Activated CD4-positive, alpha-beta T cell treated with anti-CD3 and anti-CD28 coated beads for 36 hours (primary cell): ENCODE measurements around the gene MFSD1. TPM values are rescaled to one million over a fixed set of nuclear protein-coding genes. Genes with fewer than 3 reads are reported as not detected.

Source experiments
- ATAC-seq: fragments of 200-7000 bp; cut with Tn5 transposase; one replicate; pipeline ENCODE4 v1.10.0; 2021; ENCODE audit warnings: mild to moderate bottlenecking, moderate library complexity
- CTCF ChIA-PET: fragments of 350-600 bp; sonication (Branson Sonifier 250); formaldehyde crosslinking; loops from one replicate; lab custom pipeline; 2021; ENCODE audit warnings: antibody characterized with exemption; lab: Charles Lee
- POLR2A ChIA-PET: fragments of 350-600 bp; sonication (Branson Sonifier 250); formaldehyde crosslinking; loops from one replicate; lab custom pipeline; 2021; ENCODE audit warnings: antibody characterized with exemption, inconsistent platforms; lab: Charles Lee
- DNase-seq: peaks from one replicate; pipeline ENCODE4 v3.0.0-alpha.2; 2020
- H3K27ac Mint-ChIP-seq: one replicate; pipeline ENCODE4 v1.8.0; 2021; ENCODE audit warnings: mixed read lengths
- H3K27me3 Mint-ChIP-seq: one replicate; pipeline ENCODE4 v1.8.0; 2021; ENCODE audit warnings: mixed read lengths
- H3K36me3 Mint-ChIP-seq: one replicate; pipeline ENCODE4 v1.8.0; 2021; ENCODE audit warnings: low read depth, mixed read lengths
- H3K4me1 Mint-ChIP-seq: one replicate; pipeline ENCODE4 v1.8.0; 2021; ENCODE audit warnings: mixed read lengths
- H3K4me3 Mint-ChIP-seq: one replicate; pipeline ENCODE4 v1.8.0; 2021; ENCODE audit warnings: mild to moderate bottlenecking, moderate library complexity, mixed read lengths
- H3K9me3 Mint-ChIP-seq: one replicate; pipeline ENCODE4 v1.8.0; 2021; ENCODE audit warnings: low read depth, mixed read lengths
- intact Hi-C, 2 experiments: fragments of 100-400 bp; cut with DNase I in 1 of 2; cut with micrococcal nuclease in 1 of 2; formaldehyde crosslinking; loops; one replicate each; pipeline versions ENCODE4 v1.14.2 to v1.15.1; 2022 to 2024; cut with DNase I, micrococcal nuclease
- total RNA-seq, 2 experiments: library from RNA; stranded (reverse); gene quantifications; one replicate each; pipeline ENCODE4 v1.2.3, GENCODE V29; 2021

The MFSD1 gene
- total RNA-seq, 2 experiments from 2014 or later, result 6.9 to 13.1 TPM

- peaks cover 2% of the 10 kb centered on the region for H3K27me3 Mint-ChIP-seq
- no peak overlapping the region for H3K4me3 Mint-ChIP-seq
- DNase-seq (no peak), ATAC-seq (peak; percentile 84)
- H3K36me3 Mint-ChIP-seq, result no peaks in the 10 kb centered on the region
- intact Hi-C loops, result loop anchor here (1.0 to 10.0 kb wide), 3 partner anchors 413 to 1158 kb away; no protein-coding TSS in a partner anchor
- H3K9me3 Mint-ChIP-seq, result no peaks in the 10 kb centered on the region
- H3K4me1 Mint-ChIP-seq, result peaks cover 6% of the 10 kb centered on the region
- ChIA-PET POLR2A (no interaction called here), CTCF (interaction anchor here (0.5 to 5.5 kb wide), 13 partner anchors 11 to 1635 kb away, joined by 3 to 58 read pairs (median 4); partner anchors contain the start of gene IL12A)
- no peak overlapping the region for H3K27ac Mint-ChIP-seq
Observed at GRCh38 chr3:158846803-158847451, 45.1 kb downstream of the MFSD1 start.

- intact Hi-C loops, result loop anchor here in 1 of 2 experiments (5.0 to 10.0 kb wide), 2 partner anchors 955 to 1157 kb away; no protein-coding TSS in a partner anchor
- POLR2A ChIA-PET, result no interaction called here
- Mint-ChIP-seq H3K27me3 (peaks cover 2% of the 10 kb centered on the region), H3K27ac (no peak overlapping the region), H3K4me1 (peaks cover 6% of the 10 kb centered on the region), H3K36me3 (no peaks in the 10 kb centered on the region), H3K9me3 (no peaks in the 10 kb centered on the region), H3K4me3 (no peak overlapping the region)
- DNase-seq (no peak), ATAC-seq (peak; percentile 28)
- CTCF ChIA-PET, result interaction anchor here (0.7 to 5.5 kb wide), 6 partner anchors 13 to 1141 kb away, joined by 3 to 58 read pairs (median 10); partner anchors contain the start of gene IL12A
Observed at GRCh38 chr3:158847452-158847821, 45.6 kb downstream of the MFSD1 start.

GRCh38 chr3:158847885-158848284, 46.0 kb downstream of the MFSD1 start:
- POLR2A ChIA-PET, result no interaction called here
- H3K36me3 Mint-ChIP-seq, result no peaks in the 10 kb centered on the region
- H3K27ac Mint-ChIP-seq, result no peak overlapping the region
- no peak for ATAC-seq
- intact Hi-C loops, result loop anchor here in 1 of 2 experiments (5.0 to 10.0 kb wide), 2 partner anchors 954 to 1157 kb away; no protein-coding TSS in a partner anchor
- DNase-seq, result no peak
- no peak overlapping the region for H3K4me3 Mint-ChIP-seq
- no peaks in the 10 kb centered on the region for H3K9me3 Mint-ChIP-seq
- CTCF ChIA-PET, result interaction anchor here (1.3 to 5.5 kb wide), 3 partner anchors 13 to 413 kb away, joined by 3 to 58 read pairs (median 13); no protein-coding TSS in a partner anchor
- H3K4me1 Mint-ChIP-seq, result peaks cover 6% of the 10 kb centered on the region
- H3K27me3 Mint-ChIP-seq, result peaks cover 2% of the 10 kb centered on the region

- Mint-ChIP-seq H3K27ac (no peak overlapping the region), H3K4me3 (no peak overlapping the region), H3K9me3 (no peaks in the 10 kb centered on the region), H3K4me1 (peaks cover 6% of the 10 kb centered on the region), H3K27me3 (peaks cover 2% of the 10 kb centered on the region), H3K36me3 (no peaks in the 10 kb centered on the region)
- DNase-seq (no peak), ATAC-seq (no peak)
- ChIA-PET CTCF (no interaction called here), POLR2A (no interaction called here)
- intact Hi-C loops, result loop anchor here in 1 of 2 experiments (5.0 to 10.0 kb wide), 2 partner anchors 953 to 1155 kb away; no protein-coding TSS in a partner anchor
Observed at GRCh38 chr3:158849757-158850156, 47.9 kb downstream of the MFSD1 start.

- H3K36me3 Mint-ChIP-seq, result peaks cover 10% of the 10 kb centered on the region
- no peak for DNase-seq
Observed at GRCh38 chr3:158859362-158859761, 57.5 kb downstream of the MFSD1 start.

GRCh38 chr3:158863247-158863646, 61.4 kb downstream of the MFSD1 start:
- Mint-ChIP-seq H3K4me1 (no peaks in the 10 kb centered on the region), H3K27me3 (no peaks in the 10 kb centered on the region), H3K4me3 (no peak overlapping the region), H3K36me3 (no peaks in the 10 kb centered on the region), H3K9me3 (no peaks in the 10 kb centered on the region), H3K27ac (no peak overlapping the region)
- ChIA-PET POLR2A (no interaction called here), CTCF (interaction anchor here (1.8 kb wide), 1 partner anchor 18 kb away, joined by 8 read pairs; no protein-coding TSS in a partner anchor)
- no peak for DNase-seq
- ATAC-seq, result no peak
- intact Hi-C loops, result no loop called here

More at GRCh38 chr3:158859362-158859761, 57.5 kb downstream of the MFSD1 start:
- peaks cover 5% of the 10 kb centered on the region for H3K9me3 Mint-ChIP-seq
- POLR2A ChIA-PET, result no interaction called here
- no peaks in the 10 kb centered on the region for H3K27me3 Mint-ChIP-seq
- H3K4me3 Mint-ChIP-seq, result no peak overlapping the region
- no peak overlapping the region for H3K27ac Mint-ChIP-seq
- no peaks in the 10 kb centered on the region for H3K4me1 Mint-ChIP-seq
- CTCF ChIA-PET, result interaction anchor here (1.0 to 3.1 kb wide), 2 partner anchors 12 kb away, joined by 3 to 13 read pairs; no protein-coding TSS in a partner anchor
- ATAC-seq, result no peak
- intact Hi-C loops, result no loop called here

- intact Hi-C loops, result no loop called here
- ATAC-seq (no peak), DNase-seq (no peak)
- H3K36me3 Mint-ChIP-seq, result no peaks in the 10 kb centered on the region
- H3K27ac Mint-ChIP-seq, result no peak overlapping the region
- ChIA-PET POLR2A (no interaction called here), CTCF (interaction anchor here (1.8 kb wide), 1 partner anchor 19 kb away, joined by 8 read pairs; no protein-coding TSS in a partner anchor)
- H3K4me1 Mint-ChIP-seq, result no peaks in the 10 kb centered on the region
- H3K9me3 Mint-ChIP-seq, result no peaks in the 10 kb centered on the region
- no peak overlapping the region for H3K4me3 Mint-ChIP-seq
- no peaks in the 10 kb centered on the region for H3K27me3 Mint-ChIP-seq
Observed at GRCh38 chr3:158864492-158864891, 62.6 kb downstream of the MFSD1 start.

GRCh38 chr3:158875700-158876099, 73.8 kb downstream of the MFSD1 start:
- intact Hi-C loops, result no loop called here
- ChIA-PET CTCF (interaction anchor here (0.5 to 1.2 kb wide), 2 partner anchors 18 to 38 kb away, joined by 3 to 4 read pairs; no protein-coding TSS in a partner anchor), POLR2A (no interaction called here)
- Mint-ChIP-seq H3K27me3 (no peaks in the 10 kb centered on the region), H3K27ac (no peak overlapping the region), H3K4me3 (no peak overlapping the region), H3K36me3 (no peaks in the 10 kb centered on the region), H3K4me1 (no peaks in the 10 kb centered on the region), H3K9me3 (no peaks in the 10 kb centered on the region)
- ATAC-seq (no peak), DNase-seq (no peak)

Other genes starting within 250 kb of the MFSD1 start
- 1 to 10 TPM; 2.4 to 3.4 TPM for gene MLF1, start 230.9 kb upstream of the MFSD1 start, total RNA-seq
- gene GFM1, start 157.5 kb upstream of the MFSD1 start, total RNA-seq, result 10 to 100 TPM; 50.5 to 51.4 TPM
- 10 to 100 TPM; 12.5 to 13.9 TPM for gene LXN, start 129.4 kb upstream of the MFSD1 start, total RNA-seq
- not detected for gene RARRES1, start 69.6 kb upstream of the MFSD1 start, total RNA-seq